ENCODE data around the gene DPEP1.

DNA sequence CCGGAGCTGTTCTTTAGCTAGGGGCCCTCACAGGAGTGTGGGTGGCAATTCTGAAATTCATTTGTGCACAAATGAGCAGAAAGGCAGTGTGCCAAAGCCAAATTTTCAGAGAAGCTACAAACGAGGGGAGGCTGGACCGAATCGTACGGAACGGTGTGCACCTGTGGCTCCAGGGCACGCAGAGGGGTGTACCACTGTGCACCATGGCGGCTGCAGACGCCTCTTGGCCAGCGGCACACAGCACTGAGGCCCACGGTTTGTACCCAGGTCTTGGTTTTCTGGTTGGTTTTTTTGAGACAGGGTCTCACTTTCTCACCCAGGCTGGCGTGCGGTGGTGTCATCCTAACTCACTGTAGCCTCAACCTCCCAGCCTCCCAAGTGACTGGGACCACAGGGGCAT is 29.1 kb downstream of the DPEP1 start:
- TF ChIP-seq, protein P1, sequence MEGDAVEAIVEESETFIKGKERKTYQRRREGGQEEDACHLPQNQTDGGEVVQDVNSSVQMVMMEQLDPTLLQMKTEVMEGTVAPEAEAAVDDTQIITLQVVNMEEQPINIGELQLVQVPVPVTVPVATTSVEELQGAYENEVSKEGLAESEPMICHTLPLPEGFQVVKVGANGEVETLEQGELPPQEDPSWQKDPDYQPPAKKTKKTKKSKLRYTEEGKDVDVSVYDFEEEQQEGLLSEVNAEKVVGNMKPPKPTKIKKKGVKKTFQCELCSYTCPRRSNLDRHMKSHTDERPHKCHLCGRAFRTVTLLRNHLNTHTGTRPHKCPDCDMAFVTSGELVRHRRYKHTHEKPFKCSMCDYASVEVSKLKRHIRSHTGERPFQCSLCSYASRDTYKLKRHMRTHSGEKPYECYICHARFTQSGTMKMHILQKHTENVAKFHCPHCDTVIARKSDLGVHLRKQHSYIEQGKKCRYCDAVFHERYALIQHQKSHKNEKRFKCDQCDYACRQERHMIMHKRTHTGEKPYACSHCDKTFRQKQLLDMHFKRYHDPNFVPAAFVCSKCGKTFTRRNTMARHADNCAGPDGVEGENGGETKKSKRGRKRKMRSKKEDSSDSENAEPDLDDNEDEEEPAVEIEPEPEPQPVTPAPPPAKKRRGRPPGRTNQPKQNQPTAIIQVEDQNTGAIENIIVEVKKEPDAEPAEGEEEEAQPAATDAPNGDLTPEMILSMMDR (IDR thresholded peaks at IDR 0.05; ENCODE audit: low read depth, low read length, poor library complexity, severe bottlenecking), result no peak
- TF ChIP-seq EZH2phosphoT487 (IDR thresholded peaks at IDR 0.05; ENCODE audit: borderline replicate concordance, low read length), result no peak

Data from DOHH2 (cell line).